WTC11 (cell line): ENCODE data around the gene MMP11. TPM values are rescaled to one million over a fixed set of nuclear protein-coding genes. Genes with fewer than 3 reads are reported as not detected.
"Not testable (repeated sequence)": the region's sequence is repeated elsewhere in the genome, so short reads cannot be mapped to it uniquely, and the experiment has no call there.

ENCODE experiments used
- ATAC-seq: fragments of 200-7000 bp; cut with Tn5 transposase; 2 replicates; pipeline ENCODE4 v1.10.0; 2021; ENCODE audit warnings: mild to moderate bottlenecking, moderate library complexity
- Bru-seq: library from RNA; stranded (reverse); fragments of 400-500 nt; gene quantifications from one replicate; lab custom pipeline; 2021; lab: Mats Ljungman, UMichigan
- CTCF ChIA-PET: fragments of 300-600 bp; sonication (Branson Sonifier 250); formaldehyde crosslinking; loops from one replicate; lab custom pipeline; 2021; ENCODE audit warnings: antibody characterized with exemption; lab: Charles Lee
- POLR2A ChIA-PET: fragments of 350-600 bp; sonication (Branson Sonifier 250); formaldehyde crosslinking; loops from one replicate; lab custom pipeline; 2021; ENCODE audit warnings: antibody characterized with exemption; lab: Charles Lee
- DNase-seq: peaks from one replicate; pipeline ENCODE4 v3.0.0; 2021; ENCODE audit warnings: low spot score
- H3K27ac Mint-ChIP-seq: 2 replicates; pipeline ENCODE4 v1.8.0; 2021; ENCODE audit warnings: mixed read lengths
- H3K27me3 Mint-ChIP-seq: 2 replicates; pipeline ENCODE4 v1.8.0; 2021; ENCODE audit warnings: low read depth, mild to moderate bottlenecking, moderate library complexity, mixed read lengths
- H3K36me3 Mint-ChIP-seq: 2 replicates; pipeline ENCODE4 v1.8.0; 2021; ENCODE audit warnings: mixed read lengths
- H3K4me1 Mint-ChIP-seq: 2 replicates; pipeline ENCODE4 v1.8.0; 2022; ENCODE audit warnings: mixed read lengths
- H3K4me3 Mint-ChIP-seq: 2 replicates; pipeline ENCODE4 v1.8.0; 2021; ENCODE audit warnings: mild to moderate bottlenecking, moderate library complexity, mixed read lengths
- H3K9me3 Mint-ChIP-seq: 2 replicates; pipeline ENCODE4 v1.8.0; 2021; ENCODE audit warnings: mixed read lengths
- FOXP1 ChIP-seq: sonication (generic); formaldehyde crosslinking; IDR thresholded peaks from 2 replicates; pipeline ENCODE4 v1.8.0; 2022; ENCODE audit warnings: missing genetic modification reagents, mild to moderate bottlenecking, moderate library complexity, borderline replicate concordance
- GRHL2 ChIP-seq: fragments of 250-450 bp; sonication (Bioruptor Pico); IDR thresholded peaks from 2 replicates; pipeline ENCODE4 v1.8.0; 2022; ENCODE audit warnings: mild to moderate bottlenecking, moderate library complexity; ENCODE audit not compliant: insufficient replicate concordance, severe bottlenecking
- SP1 ChIP-seq: sonication (generic); formaldehyde crosslinking; conservative IDR thresholded peaks from 2 replicates; pipeline ENCODE4 v1.8.1; 2022; ENCODE audit warnings: missing genetic modification reagents
- TEAD4 ChIP-seq: sonication (generic); formaldehyde crosslinking; IDR thresholded peaks from 2 replicates; pipeline ENCODE4 v1.8.0; 2022; ENCODE audit warnings: mild to moderate bottlenecking, missing genetic modification reagents
- ZNF232 ChIP-seq: sonication (generic); formaldehyde crosslinking; IDR thresholded peaks from 2 replicates; pipeline ENCODE4 v1.8.0; 2022; ENCODE audit warnings: mild to moderate bottlenecking, missing genetic modification reagents
- long read RNA-seq, 3 experiments: library from RNA in 1 of 3; library from capped mRNA in 1 of 3; library from polyadenylated mRNA in 1 of 3; unstranded in 2 of 3; stranded (forward) in 1 of 3; transcript quantifications; one replicate each; pipeline ENCODE4 v2.0.0, GENCODE V29; 2021
- total RNA-seq: library from RNA; stranded (reverse); gene quantifications from 3 replicates; pipeline ENCODE4 v1.2.3, GENCODE V29; 2021
- TF ChIP-seq, protein P1 (sequence below): sonication (generic); formaldehyde crosslinking; IDR thresholded peaks from 2 replicates; pipeline ENCODE4 v1.8.0; 2022; ENCODE audit warnings: mild to moderate bottlenecking, missing genetic modification reagents
- TF ChIP-seq, protein P2 (sequence below): sonication (generic); formaldehyde crosslinking; IDR thresholded peaks from 2 replicates; pipeline ENCODE4 v1.8.1; 2023; ENCODE audit warnings: mild to moderate bottlenecking, missing genetic modification reagents, borderline replicate concordance
- TF ChIP-seq, protein P3 (sequence below): sonication (generic); formaldehyde crosslinking; IDR thresholded peaks from 2 replicates; pipeline ENCODE4 v1.8.1; 2023; ENCODE audit warnings: mild to moderate bottlenecking, moderate library complexity, missing genetic modification reagents
- TF ChIP-seq, protein P4 (sequence below): sonication (generic); formaldehyde crosslinking; IDR thresholded peaks from 2 replicates; pipeline ENCODE4 v1.8.1; 2022; ENCODE audit warnings: low read depth, missing genetic modification reagents, borderline replicate concordance
- TF ChIP-seq, protein P5 (sequence below): sonication (generic); formaldehyde crosslinking; conservative IDR thresholded peaks from 2 replicates; pipeline ENCODE4 v1.8.1; 2023; ENCODE audit warnings: mild to moderate bottlenecking, low read depth, missing genetic modification reagents, moderate library complexity

MMP11 gene, protein sequence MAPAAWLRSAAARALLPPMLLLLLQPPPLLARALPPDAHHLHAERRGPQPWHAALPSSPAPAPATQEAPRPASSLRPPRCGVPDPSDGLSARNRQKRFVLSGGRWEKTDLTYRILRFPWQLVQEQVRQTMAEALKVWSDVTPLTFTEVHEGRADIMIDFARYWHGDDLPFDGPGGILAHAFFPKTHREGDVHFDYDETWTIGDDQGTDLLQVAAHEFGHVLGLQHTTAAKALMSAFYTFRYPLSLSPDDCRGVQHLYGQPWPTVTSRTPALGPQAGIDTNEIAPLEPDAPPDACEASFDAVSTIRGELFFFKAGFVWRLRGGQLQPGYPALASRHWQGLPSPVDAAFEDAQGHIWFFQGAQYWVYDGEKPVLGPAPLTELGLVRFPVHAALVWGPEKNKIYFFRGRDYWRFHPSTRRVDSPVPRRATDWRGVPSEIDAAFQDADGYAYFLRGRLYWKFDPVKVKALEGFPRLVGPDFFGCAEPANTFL
- total RNA-seq (14.5 to 16.5 TPM (median 16.2 TPM) in 3 replicates), Bru-seq, nascent RNA (percentile 48 among the genes with signal in this experiment)
- long read RNA-seq, experiment 1, transcript MMP11-201 (8 exons, 2,291 nt) = major isoform, 23 of 39 reads
- long read RNA-seq, experiment 1, partial matches to known transcripts = 6 of 39 reads
- long read RNA-seq, experiment 1, other reads (novel, unspliced or antisense) = 10 of 39 reads
- long read RNA-seq, experiment 2, transcript MMP11-201 (8 exons, 2,291 nt) = major isoform, 13 of 23 reads
- long read RNA-seq, experiment 2, partial matches to known transcripts = 4 of 23 reads
- long read RNA-seq, experiment 2, other reads (novel, unspliced or antisense) = 6 of 23 reads
- long read RNA-seq, experiment 3 = 0 reads

DNA sequence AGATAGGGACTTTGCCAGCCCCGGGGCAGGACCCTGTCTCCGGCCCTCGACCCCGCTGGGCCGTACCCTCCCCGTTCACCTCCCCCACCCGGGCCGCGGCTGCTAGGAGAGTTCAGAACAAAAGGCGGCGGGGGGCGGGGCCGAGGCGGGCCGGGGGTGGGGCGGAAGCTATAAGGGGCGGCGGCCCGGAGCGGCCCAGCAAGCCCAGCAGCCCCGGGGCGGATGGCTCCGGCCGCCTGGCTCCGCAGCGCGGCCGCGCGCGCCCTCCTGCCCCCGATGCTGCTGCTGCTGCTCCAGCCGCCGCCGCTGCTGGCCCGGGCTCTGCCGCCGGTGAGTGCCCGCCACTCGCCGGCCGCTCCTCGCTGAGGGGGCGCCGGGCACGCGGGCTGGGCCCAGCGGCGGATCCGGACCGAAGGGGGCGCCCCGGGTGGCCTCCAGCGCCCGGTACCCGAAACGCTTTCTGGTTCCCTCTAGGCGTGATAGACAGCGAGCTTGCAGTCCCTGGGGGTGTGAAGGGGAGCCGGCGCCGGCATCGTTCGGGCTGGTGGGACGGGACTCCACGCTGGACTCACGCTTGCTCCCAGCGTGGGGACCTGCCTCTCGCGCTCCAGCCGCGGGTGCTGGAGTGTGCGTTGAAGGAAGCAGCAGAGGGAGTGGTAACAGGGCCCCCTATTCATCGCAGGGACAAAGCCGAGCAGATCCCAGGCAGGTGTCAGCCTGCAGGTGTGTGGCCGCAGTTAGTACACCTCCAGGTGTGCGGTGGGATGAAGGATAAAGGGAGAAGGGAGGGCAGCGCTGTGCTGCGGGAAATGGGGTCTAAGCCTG lies at the start of gene MMP11:
MMP11 (plus strand) TSS at position 201 of the 825 bp plus-strand sequence; CDS start at position 223, 22 bp downstream.
- ChIA-PET CTCF (interaction anchor here (0.6 to 2.8 kb wide), 9 partner anchors 13 to 135 kb away, joined by 3 to 11 read pairs (median 4); partner anchors contain the start of gene MIF), POLR2A (no interaction called here)
- H3K4me3 Mint-ChIP-seq = peak within 1 kb of the TSS; percentile 79
- no peak within 1 kb of the TSS for H3K27ac Mint-ChIP-seq
- H3K9me3 Mint-ChIP-seq = no peaks in the 10 kb centered on the region
- H3K36me3 Mint-ChIP-seq = no peaks in the 10 kb centered on the region
- TF ChIP-seq, protein P1, sequence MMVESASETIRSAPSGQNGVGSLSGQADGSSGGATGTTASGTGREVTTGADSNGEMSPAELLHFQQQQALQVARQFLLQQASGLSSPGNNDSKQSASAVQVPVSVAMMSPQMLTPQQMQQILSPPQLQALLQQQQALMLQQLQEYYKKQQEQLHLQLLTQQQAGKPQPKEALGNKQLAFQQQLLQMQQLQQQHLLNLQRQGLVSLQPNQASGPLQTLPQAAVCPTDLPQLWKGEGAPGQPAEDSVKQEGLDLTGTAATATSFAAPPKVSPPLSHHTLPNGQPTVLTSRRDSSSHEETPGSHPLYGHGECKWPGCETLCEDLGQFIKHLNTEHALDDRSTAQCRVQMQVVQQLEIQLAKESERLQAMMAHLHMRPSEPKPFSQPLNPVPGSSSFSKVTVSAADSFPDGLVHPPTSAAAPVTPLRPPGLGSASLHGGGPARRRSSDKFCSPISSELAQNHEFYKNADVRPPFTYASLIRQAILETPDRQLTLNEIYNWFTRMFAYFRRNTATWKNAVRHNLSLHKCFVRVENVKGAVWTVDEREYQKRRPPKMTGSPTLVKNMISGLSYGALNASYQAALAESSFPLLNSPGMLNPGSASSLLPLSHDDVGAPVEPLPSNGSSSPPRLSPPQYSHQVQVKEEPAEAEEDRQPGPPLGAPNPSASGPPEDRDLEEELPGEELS = 0 out of 2 replicates have a peak, but pooled peaks have one; percentile 12
- TF ChIP-seq, protein P2, sequence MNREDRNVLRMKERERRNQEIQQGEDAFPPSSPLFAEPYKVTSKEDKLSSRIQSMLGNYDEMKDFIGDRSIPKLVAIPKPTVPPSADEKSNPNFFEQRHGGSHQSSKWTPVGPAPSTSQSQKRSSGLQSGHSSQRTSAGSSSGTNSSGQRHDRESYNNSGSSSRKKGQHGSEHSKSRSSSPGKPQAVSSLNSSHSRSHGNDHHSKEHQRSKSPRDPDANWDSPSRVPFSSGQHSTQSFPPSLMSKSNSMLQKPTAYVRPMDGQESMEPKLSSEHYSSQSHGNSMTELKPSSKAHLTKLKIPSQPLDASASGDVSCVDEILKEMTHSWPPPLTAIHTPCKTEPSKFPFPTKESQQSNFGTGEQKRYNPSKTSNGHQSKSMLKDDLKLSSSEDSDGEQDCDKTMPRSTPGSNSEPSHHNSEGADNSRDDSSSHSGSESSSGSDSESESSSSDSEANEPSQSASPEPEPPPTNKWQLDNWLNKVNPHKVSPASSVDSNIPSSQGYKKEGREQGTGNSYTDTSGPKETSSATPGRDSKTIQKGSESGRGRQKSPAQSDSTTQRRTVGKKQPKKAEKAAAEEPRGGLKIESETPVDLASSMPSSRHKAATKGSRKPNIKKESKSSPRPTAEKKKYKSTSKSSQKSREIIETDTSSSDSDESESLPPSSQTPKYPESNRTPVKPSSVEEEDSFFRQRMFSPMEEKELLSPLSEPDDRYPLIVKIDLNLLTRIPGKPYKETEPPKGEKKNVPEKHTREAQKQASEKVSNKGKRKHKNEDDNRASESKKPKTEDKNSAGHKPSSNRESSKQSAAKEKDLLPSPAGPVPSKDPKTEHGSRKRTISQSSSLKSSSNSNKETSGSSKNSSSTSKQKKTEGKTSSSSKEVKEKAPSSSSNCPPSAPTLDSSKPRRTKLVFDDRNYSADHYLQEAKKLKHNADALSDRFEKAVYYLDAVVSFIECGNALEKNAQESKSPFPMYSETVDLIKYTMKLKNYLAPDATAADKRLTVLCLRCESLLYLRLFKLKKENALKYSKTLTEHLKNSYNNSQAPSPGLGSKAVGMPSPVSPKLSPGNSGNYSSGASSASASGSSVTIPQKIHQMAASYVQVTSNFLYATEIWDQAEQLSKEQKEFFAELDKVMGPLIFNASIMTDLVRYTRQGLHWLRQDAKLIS (CRISPR knock-in tag) = no peak
- TF ChIP-seq FOXP1 (CRISPR knock-in tag) (peak; percentile 49; the same call in 1 of the 2 replicates), ZNF232 (no peak), SP1 (peak; percentile 17; the same call in 1 of the 2 replicates), TEAD4 (CRISPR knock-in tag) (no peak)
- TF ChIP-seq, protein P3, sequence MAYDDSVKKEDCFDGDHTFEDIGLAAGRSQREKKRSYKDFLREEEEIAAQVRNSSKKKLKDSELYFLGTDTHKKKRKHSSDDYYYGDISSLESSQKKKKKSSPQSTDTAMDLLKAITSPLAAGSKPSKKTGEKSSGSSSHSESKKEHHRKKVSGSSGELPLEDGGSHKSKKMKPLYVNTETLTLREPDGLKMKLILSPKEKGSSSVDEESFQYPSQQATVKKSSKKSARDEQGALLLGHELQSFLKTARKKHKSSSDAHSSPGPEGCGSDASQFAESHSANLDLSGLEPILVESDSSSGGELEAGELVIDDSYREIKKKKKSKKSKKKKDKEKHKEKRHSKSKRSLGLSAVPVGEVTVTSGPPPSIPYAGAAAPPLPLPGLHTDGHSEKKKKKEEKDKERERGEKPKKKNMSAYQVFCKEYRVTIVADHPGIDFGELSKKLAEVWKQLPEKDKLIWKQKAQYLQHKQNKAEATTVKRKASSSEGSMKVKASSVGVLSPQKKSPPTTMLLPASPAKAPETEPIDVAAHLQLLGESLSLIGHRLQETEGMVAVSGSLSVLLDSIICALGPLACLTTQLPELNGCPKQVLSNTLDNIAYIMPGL (CRISPR knock-in tag) = 0 out of 2 replicates have a peak, but pooled peaks have one; percentile 39
- ATAC-seq (peak; percentile 23), DNase-seq (peak; percentile 70)
- peaks cover 30% of the 10 kb centered on the region for H3K4me1 Mint-ChIP-seq
- peaks cover 41% of the 10 kb centered on the region for H3K27me3 Mint-ChIP-seq

DNA sequence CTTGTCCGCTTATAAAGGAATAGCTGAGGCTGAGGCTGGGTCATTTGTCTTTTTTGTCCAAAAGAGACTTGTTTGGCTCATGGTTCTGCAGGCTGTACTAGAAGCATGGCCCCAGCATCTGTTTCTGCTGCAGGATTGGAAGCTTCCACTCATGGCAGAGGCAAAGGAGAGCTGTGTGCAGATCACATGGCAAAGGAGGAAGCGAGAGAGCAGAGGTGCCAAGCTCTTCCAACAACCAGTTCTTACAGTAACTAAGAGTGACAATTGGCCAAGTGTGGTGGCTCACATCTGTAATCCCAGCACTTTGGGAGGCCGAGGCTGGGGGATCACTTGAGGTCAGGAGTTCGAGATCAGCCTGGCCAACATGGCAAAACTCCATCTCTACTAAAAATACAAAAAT lies 44.5 kb upstream of the MMP11 start:
- H3K9me3 Mint-ChIP-seq, H3K27ac Mint-ChIP-seq, POLR2A ChIA-PET, H3K27me3 Mint-ChIP-seq, ATAC-seq, H3K4me1 Mint-ChIP-seq, DNase-seq, CTCF ChIA-PET, H3K36me3 Mint-ChIP-seq, H3K4me3 Mint-ChIP-seq: not testable (repeated sequence)

DNA sequence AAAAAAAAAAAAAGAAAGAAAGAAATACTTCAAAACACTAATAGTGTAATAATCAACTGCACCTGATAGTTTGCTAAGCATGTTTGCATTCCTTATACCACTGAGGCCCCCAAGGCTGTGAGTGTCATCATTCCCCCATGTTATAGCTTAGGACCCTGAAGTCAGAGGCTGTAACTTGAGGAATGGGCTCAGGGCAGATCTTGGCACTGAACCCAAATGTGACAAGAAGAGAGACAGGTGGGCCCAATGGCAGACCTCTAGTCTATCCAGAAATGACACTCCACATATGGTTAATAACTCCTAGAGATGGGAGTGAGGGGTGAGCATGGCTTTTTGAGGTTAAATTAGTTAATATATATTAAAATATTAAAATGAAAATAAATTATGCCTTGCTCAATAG lies 35.0 kb upstream of the MMP11 start:
- Mint-ChIP-seq H3K9me3 (no peaks in the 10 kb centered on the region), H3K4me1 (peaks cover 6% of the 10 kb centered on the region), H3K4me3 (no peak overlapping the region), H3K27me3 (no peaks in the 10 kb centered on the region), H3K36me3 (no peaks in the 10 kb centered on the region), H3K27ac (no peak overlapping the region)
- ChIA-PET POLR2A (interaction anchor here (0.7 kb wide), 1 partner anchor 121 kb away, joined by 4 read pairs; no protein-coding TSS in a partner anchor), CTCF (interaction anchor here (0.8 to 1.6 kb wide), 4 partner anchors 29 to 112 kb away, joined by 3 to 9 read pairs (median 6); no protein-coding TSS in a partner anchor)
- DNase-seq (no peak), ATAC-seq (no peak)
- TF ChIP-seq, protein P4, sequence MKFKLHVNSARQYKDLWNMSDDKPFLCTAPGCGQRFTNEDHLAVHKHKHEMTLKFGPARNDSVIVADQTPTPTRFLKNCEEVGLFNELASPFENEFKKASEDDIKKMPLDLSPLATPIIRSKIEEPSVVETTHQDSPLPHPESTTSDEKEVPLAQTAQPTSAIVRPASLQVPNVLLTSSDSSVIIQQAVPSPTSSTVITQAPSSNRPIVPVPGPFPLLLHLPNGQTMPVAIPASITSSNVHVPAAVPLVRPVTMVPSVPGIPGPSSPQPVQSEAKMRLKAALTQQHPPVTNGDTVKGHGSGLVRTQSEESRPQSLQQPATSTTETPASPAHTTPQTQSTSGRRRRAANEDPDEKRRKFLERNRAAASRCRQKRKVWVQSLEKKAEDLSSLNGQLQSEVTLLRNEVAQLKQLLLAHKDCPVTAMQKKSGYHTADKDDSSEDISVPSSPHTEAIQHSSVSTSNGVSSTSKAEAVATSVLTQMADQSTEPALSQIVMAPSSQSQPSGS (CRISPR knock-in tag) = no peak
- TF ChIP-seq, protein P5, sequence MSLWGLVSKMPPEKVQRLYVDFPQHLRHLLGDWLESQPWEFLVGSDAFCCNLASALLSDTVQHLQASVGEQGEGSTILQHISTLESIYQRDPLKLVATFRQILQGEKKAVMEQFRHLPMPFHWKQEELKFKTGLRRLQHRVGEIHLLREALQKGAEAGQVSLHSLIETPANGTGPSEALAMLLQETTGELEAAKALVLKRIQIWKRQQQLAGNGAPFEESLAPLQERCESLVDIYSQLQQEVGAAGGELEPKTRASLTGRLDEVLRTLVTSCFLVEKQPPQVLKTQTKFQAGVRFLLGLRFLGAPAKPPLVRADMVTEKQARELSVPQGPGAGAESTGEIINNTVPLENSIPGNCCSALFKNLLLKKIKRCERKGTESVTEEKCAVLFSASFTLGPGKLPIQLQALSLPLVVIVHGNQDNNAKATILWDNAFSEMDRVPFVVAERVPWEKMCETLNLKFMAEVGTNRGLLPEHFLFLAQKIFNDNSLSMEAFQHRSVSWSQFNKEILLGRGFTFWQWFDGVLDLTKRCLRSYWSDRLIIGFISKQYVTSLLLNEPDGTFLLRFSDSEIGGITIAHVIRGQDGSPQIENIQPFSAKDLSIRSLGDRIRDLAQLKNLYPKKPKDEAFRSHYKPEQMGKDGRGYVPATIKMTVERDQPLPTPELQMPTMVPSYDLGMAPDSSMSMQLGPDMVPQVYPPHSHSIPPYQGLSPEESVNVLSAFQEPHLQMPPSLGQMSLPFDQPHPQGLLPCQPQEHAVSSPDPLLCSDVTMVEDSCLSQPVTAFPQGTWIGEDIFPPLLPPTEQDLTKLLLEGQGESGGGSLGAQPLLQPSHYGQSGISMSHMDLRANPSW (CRISPR knock-in tag) = no peak
- TF ChIP-seq GRHL2 = no peak
- TF ChIP-seq, protein P1 = no peak
